Panc1 (cell line): ENCODE data around the gene PHKB.

Experiments used
- POLR2AphosphoS5 ChIP-seq: IDR thresholded peaks from 2 replicates; pipeline ENCODE4 v1.6.1; 2012; ENCODE audit warnings: mild to moderate bottlenecking, low read depth, low read length, moderate library complexity
- SIN3A ChIP-seq: IDR thresholded peaks from 2 replicates; pipeline ENCODE4 v1.6.1; 2012; ENCODE audit warnings: low read depth, mild to moderate bottlenecking, low read length, moderate library complexity, borderline replicate concordance; ENCODE audit not compliant: insufficient read depth
- TCF7L2 ChIP-seq: IDR thresholded peaks from 2 replicates; pipeline ENCODE4 v1.6.1; 2011; ENCODE audit warnings: mild to moderate bottlenecking, low read depth, low read length, inconsistent platforms
- TF ChIP-seq, protein P1 (sequence below): fragments of 450-650 bp; IDR thresholded peaks from 2 replicates; pipeline ENCODE4 v1.5.1; 2017; ENCODE audit warnings: mild to moderate bottlenecking

DNA sequence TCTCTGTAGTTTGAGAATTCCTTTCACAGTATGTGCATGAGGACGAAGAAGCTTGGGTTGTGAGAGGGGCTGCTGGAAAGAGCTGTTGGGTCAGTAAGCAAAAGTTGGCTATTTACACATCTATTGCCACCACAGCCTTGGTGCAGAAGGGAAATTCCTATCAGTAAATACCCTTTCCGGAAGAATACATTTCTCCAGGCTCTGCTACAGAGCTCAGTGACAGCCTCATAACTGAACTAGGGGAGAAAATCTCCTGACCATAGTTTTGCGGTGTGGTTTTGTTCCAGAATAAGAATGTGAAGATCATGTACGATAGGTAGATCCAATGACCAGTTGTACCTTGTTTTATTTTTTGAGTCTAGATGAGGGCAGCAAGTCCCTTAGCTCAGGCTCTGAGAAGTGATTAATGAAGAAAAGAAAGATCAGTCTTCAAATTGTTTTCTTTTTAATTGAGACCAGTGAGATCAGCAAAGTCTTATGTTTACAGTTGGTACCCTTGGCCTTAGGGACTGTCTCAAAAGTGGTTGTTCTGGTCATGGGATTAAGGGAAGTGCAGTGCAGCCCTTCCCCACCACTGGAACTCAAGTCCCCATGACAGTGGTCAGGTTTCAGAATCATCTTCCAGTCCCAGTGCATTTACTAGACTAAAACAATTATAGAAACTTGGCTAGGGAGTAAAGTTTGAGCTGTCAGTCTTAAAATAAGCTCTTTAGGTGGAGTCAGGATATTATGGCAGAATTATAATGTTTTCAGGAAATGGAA is 123.5 kb downstream of the PHKB start:
- TF ChIP-seq, protein P1, sequence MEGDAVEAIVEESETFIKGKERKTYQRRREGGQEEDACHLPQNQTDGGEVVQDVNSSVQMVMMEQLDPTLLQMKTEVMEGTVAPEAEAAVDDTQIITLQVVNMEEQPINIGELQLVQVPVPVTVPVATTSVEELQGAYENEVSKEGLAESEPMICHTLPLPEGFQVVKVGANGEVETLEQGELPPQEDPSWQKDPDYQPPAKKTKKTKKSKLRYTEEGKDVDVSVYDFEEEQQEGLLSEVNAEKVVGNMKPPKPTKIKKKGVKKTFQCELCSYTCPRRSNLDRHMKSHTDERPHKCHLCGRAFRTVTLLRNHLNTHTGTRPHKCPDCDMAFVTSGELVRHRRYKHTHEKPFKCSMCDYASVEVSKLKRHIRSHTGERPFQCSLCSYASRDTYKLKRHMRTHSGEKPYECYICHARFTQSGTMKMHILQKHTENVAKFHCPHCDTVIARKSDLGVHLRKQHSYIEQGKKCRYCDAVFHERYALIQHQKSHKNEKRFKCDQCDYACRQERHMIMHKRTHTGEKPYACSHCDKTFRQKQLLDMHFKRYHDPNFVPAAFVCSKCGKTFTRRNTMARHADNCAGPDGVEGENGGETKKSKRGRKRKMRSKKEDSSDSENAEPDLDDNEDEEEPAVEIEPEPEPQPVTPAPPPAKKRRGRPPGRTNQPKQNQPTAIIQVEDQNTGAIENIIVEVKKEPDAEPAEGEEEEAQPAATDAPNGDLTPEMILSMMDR, result no peak
- TF ChIP-seq SIN3A (no peak), POLR2AphosphoS5 (no peak), TCF7L2 (no peak)
